GM19328 (cell line): ENCODE results near the gene CYP4F8.

Source experiments
- ATAC-seq: cut with Tn5 transposase; IDR thresholded peaks from one replicate; pipeline ENCODE4 v1.9.1; 2021; ENCODE audit warnings: mild to moderate bottlenecking, moderate library complexity; ENCODE audit not compliant: unreplicated experiment

The CYP4F8 gene

DNA sequence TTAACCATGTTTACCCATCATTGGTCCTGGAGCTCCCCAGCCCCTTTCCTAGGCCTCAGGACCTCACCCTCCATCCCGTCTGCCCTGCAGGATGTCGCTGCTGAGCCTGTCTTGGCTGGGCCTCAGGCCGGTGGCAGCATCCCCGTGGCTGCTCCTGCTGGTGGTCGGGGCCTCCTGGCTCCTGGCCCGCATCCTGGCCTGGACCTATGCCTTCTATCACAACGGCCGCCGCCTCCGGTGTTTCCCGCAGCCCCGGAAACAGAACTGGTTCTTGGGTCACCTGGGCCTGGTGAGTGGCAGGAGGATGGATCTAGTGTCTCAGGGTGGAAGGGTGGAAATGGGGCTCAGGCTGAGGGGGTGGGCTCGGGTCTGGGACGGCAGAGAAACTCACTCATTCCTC is 508 bp downstream of the CYP4F8 start:
- ATAC-seq, result no peak

- ATAC-seq, result no peak
Observed at GRCh38 chr19:15616183-15616582, 1.2 kb downstream of the CYP4F8 start.

DNA sequence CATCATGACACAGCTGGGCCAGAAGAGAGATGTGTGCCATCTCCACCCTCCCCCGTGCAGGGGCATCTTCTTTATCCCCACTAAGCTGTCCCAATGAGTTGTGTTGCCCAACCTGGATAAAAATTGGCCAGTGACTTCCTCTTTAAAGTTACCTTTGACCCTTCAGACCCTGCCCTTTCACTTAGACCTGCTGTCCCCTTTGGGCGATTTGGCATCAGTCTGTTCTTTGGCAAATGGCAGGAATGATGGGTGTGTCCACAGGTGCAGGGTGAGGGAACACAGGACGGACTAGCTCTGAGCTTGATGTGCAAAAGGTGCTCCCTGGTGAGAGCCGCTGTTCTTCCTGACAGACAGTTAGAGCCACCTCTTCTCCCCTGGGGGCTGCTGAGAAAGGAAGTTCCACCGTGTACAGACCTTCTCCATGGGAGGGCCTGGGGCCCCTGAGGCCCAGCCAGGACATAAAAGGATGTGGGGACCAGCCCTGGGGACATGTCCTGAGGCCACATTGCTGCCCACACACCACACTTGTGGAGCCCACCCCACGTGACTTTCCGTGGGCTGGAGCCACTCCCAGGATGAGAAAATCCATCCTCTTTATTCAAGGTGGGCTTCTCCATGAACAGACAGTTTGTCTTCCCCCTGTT is 1.7 kb downstream of the CYP4F8 start:
- ATAC-seq, result no peak

DNA sequence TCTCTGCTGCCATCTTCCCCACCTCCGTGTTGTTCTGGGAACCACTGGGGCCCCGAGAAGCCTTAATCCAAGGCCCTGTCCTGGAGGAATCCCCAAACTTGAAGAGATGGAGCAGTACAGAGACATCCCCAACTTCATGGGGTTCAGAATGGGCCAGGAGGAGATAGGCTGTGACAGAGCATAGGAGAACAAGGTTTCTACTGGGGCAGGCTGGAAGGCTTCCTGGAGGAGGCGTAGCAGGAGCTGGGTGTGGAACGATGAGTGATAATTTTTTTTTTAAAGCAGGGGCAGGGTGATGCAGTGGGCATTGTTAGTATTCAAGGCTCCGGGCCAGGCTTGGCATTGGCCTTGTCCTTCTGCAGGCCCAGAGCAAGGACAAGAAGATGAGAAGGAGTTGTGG is 3.3 kb downstream of the CYP4F8 start:
- ATAC-seq, result no peak

- ATAC-seq, result no peak
Observed at GRCh38 chr19:15621801-15622200, 6.8 kb downstream of the CYP4F8 start.

DNA sequence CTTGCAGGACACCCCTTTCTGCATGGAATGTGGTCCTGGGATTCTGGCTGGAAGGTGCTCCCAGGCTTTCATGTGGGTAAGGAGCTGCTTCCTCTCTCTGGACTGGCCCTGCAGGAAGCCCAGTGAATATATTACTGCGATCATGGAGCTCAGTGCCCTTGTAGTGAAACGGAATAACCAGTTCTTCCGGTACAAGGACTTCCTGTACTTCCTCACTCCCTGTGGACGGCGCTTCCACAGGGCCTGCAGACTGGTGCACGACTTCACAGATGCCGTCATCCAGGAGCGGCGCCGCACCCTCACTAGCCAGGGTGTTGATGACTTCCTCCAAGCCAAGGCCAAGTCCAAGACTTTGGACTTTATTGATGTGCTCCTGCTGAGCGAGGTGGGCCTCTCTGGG is 8.0 kb downstream of the CYP4F8 start:
- ATAC-seq, result no peak

- ATAC-seq, result no peak
Observed at GRCh38 chr19:15623711-15624318, 8.8 kb downstream of the CYP4F8 start.

DNA sequence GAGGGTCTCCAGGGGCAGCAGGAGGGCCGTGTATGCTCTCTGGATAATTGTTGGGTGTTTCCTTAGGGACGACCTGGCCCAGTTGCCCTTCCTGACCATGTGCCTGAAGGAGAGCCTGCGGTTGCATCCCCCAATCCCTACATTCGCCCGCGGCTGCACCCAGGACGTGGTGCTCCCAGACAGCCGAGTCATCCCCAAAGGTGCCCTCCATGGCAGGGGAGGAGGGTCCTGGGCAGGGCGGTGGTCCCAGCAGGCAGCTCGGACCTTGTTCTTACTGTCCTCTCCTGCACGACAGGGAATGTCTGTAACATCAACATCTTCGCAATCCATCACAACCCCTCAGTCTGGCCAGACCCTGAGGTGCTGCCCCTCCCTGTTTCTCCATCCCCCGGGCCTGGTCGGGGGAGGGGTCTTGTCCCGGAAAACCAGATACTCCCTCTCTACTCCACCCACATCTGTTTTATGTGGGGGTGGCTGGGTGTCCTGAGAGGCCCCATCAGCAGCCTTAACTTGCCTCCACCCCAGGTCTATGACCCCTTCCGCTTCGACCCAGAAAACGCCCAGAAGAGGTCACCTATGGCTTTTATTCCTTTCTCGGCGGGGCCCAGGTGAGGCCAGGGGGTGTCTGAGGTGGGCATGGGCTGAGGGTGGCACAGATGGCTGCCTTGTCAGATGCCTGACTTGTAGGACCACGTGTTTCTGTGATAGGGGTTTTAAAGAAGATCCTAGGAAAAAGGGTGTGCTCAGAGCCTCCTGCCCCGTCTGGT is 13.4 kb downstream of the CYP4F8 start:
- ATAC-seq, result no peak

DNA sequence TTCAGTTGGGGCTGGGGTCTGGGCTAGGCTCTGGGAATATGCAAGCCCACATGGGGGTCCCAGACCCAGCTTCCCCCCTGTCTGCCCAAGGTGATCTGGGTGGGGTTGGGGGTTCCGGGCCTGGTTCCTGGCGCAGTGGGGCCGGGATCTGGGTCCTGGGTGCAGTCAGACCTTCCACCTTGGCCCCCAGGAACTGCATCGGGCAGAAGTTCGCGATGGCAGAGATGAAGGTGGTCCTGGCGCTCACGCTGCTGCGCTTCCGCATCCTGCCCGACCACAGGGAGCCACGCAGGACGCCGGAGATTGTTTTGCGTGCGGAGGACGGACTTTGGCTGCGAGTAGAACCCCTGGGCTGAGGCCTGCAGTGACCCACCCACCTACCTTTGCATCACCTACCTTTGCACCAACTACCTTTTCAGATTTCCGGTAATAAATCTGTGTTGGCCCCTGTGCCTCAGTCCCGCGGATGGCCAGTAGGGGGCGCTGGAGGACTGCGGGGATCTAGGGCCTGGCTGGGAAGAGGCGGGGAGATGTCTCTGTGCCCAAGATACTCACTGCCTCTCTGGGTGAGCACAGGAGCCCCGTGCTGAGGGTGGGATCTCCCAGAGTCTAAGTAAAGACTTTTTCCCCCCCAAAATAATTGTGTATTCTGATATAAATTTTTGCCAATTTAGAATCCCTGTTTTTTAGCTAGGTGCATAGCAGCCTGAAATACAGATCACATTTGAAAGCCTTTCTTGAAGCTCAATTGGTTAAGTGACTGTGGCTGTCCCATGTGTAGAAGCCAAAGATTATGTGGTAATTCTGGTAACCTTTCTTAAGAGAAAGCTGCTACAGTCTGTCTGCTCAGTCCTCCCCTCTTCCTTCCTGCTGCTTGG is 14.2 kb downstream of the CYP4F8 start:
- ATAC-seq, result no peak

- no peak for ATAC-seq
Observed at GRCh38 chr19:15631817-15632216, 16.8 kb downstream of the CYP4F8 start.

DNA sequence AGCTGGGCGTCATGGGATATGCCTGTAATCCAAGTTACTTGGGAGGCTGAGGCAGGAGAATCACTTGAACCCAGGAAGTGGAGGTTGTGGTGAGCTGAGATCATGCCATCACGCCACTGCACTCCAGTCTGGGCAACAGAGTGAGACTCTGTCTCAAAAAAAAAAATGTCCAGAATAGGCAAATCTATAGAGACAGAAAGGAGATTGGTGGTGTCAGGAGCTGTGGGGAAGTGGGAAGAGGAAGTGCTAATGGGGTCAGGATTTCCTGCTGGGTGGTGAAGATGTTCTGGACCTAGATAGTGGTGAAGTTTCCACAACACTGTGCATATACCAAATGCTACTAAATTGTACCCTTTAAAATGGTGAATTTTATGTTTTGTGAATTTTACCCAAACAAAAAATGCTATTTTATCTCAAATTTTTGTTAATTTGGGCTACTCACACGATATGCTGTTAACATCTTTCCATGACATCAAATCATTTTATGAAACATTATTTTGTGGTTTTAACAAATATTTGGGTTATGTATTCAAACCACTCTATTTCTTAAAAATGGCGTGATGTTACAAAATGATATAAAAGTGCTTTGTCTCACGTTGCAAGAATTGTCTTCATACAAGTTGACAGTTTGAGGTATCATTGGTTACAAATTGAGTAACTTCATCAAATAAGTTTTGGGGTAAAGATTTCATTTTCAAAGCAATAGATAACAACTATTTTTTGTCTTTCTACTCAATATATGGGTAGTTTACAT is 18.2 kb downstream of the CYP4F8 start:
- no peak for ATAC-seq

DNA sequence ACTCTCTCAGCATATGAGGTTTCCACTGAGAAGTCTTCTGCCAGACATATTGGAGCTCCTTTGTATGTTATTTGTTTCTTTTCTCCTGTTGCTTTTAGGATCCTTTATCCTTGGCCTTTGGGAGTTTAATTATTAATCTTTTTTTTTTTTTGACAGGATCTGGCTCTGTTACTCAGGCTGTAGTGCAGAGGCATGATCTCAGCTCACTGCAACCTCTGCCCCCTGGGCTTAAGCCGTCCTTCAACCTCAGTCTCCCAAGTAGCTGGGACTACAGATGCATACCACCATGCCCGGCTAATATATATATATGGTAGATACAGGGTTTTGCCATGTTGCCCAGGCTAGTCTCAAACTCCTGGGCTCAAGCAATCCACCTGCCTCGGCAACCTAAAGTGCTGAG is 19.1 kb downstream of the CYP4F8 start:
- no peak for ATAC-seq

DNA sequence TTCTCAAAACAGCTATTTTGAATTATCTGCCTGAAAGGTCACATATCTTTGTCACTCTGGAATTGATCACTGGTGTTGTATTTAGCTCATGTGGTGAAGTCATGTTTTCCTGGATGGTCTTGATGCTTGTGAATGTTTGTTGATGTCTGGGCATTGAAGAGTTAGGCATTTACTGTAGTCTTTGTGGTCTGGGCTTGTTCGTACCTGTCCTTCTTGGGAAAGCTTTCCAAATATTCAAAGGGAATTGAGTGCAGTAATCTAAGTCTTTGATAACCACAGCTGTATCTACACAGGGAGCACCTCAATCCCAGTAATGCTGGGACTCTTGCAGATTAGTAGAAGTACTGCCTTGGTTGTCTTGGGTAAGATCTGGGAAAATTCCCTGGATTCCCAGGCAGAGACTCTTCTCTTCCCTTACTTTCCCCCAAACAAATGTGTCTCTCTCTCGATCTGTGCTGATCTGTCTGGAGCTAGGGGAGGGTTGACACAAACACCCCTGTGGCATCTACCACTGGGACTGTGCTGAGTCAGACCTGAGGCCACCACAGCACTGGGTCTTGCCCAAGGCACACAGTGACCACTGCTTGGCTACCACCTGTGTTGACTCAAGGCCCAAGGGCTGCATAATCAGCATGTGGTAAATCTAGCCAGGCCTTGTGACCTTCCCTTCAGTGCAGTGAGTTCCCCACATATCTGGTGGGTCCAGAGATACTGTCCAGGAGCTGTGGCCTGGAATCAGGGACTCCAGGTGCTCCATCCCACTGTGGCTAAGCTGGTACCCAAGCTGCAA is 20.2 kb downstream of the CYP4F8 start:
- ATAC-seq, result no peak

DNA sequence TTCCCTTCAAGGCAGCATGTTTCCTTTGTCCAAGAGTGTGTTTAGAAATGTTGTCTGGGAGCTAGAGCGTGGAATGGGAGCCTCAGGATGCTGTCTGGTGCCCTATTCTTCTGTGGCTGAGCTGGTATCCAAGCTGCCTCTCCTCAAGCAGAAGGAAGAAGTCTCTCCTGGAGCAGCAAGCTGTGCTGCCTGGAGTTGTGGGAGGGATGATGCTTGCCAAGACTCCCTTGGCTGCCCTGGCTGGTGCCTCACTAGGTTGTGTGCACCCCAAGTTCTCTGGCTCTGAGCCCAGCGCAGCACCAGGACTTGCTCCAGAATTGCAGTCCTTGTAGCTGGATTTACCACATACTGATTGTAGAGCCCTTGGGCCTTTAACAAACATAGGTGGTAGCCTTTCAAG is 21.0 kb downstream of the CYP4F8 start:
- ATAC-seq, result no peak

GRCh38 chr19:15639596-15639995 is 24.6 kb downstream of the CYP4F8 start:
- ATAC-seq, result no peak

- ATAC-seq, result no peak
Observed at GRCh38 chr19:15640294-15640903, 25.4 kb downstream of the CYP4F8 start, which contains the start of gene CYP4F3. Gene CYP4F3, plus strand, starts transcription at chr19:15640897. Its CDS starts 519 bp downstream, at chr19:15641416.

- ATAC-seq, result no peak
Observed at GRCh38 chr19:15640904-15641597, 26.0 kb downstream of the CYP4F8 start.

GRCh38 chr19:15641901-15642491 is 27.0 kb downstream of the CYP4F8 start:
- ATAC-seq, result no peak
